ENCODE measurements around the gene IER2. TPM values are rescaled to one million over a fixed set of nuclear protein-coding genes. Genes with fewer than 3 reads are reported as not detected.
A peak's percentile ranks its signal among the peaks of the same experiment; 100 is the strongest.

Gene IER2
- total RNA-seq, 2 experiments from 2014 or later: 120 to 123 TPM

DNA sequence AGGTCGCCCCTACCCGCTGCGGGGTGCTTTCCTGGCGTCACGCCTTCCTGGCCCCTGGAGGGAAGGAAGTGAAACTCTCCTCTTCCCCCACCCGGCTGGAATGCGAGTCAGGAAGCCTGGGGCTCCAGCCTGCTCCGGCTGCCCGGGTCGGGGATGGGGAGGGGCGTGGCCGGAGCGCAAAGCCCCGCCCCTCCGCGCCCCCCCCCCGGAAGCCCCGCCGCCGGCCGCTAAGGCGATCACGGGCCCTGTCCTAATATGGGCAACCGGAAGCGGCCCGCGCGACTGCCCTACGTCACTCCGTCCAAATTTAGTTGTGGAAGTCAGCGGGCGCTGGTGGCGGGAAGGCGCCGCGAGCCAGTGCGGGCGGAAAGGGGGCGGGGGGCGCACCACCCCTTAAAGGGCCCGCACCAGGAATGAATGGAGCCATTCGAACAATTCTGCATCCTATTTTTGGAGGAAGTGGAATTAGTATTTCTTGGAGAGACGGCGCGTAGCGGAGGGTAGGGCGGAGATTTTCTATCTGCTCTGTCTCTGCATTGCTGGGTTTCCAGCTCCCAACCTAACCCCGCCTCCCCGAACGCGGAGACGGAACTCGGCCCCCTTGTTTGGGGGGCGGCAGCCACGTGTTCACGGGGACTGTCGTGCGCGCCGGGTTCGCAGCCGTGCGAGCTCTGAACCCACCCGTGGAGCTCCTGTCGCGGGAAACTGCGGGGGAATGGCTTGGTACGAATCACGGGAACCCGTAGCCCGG is 1.6 kb downstream of the IER2 start:
- intact Hi-C loops (cut with micrococcal nuclease): loop anchor here (1.0 to 5.0 kb wide), 10 partner anchors 15 to 1231 kb away; partner anchors contain the start of genes ADGRE5, CALR, NACC1 and TRIR
- CTCF ChIA-PET: interaction anchor here (0.5 to 1.6 kb wide), 7 partner anchors 13 to 101 kb away, joined by 3 to 6 read pairs (median 3); no protein-coding TSS in a partner anchor
- no peaks in the 10 kb centered on the region for H3K27me3 Mint-ChIP-seq (ENCODE audit: low read depth)
- DNase-seq: peak; percentile 98
- peaks cover 31% of the 10 kb centered on the region for H3K36me3 Mint-ChIP-seq (ENCODE audit: low read depth)
- peak overlapping the region; percentile 100 for H3K27ac Mint-ChIP-seq
- no peaks in the 10 kb centered on the region for H3K9me3 Mint-ChIP-seq
- peaks cover 26% of the 10 kb centered on the region for H3K4me1 Mint-ChIP-seq (ENCODE audit: low read depth)
- H3K4me3 Mint-ChIP-seq: peak overlapping the region; percentile 99

DNA sequence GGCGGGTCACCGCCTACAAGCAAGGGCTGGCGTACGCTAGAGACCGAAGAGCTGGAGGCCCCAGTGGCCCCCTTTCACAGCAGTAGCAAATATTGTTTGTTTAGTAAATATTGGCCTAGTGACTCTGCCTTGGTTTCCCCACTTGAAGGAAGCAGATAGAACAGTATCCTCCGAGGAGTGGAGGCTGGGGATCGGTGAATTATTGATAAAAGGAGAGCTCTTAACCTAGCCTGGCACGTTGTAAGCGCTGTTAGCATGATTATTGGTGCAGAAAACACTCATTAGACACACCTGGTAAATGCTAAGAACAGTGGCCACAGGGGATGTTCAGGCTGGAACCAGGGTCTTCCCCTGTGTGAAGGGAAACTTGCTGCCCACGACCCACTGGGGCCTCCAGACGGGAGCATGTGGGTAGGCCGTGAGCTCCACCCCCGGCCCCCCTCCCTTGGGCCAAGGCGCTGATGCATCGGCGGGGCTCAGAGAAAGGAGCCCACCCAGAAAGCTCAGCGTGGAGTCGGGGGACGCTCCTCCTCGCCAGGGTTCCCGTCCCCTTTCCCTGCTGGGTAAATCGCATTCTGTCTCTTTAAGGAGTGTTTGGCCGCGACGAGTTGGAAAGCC is 2.3 kb downstream of the IER2 start:
- peak overlapping the region; percentile 100 for H3K27ac Mint-ChIP-seq
- CTCF ChIA-PET: interaction anchor here (0.5 to 1.6 kb wide), 7 partner anchors 13 to 100 kb away, joined by 3 to 6 read pairs (median 3); no protein-coding TSS in a partner anchor
- no peak for DNase-seq
- H3K9me3 Mint-ChIP-seq: no peaks in the 10 kb centered on the region
- H3K4me3 Mint-ChIP-seq: peak overlapping the region; percentile 99
- H3K27me3 Mint-ChIP-seq (ENCODE audit: low read depth): no peaks in the 10 kb centered on the region
- intact Hi-C loops (cut with micrococcal nuclease): loop anchor here (5.0 kb wide), 5 partner anchors 140 to 1230 kb away; partner anchors contain the start of genes ADGRE5 and TRIR
- peaks cover 29% of the 10 kb centered on the region for H3K4me1 Mint-ChIP-seq (ENCODE audit: low read depth)
- H3K36me3 Mint-ChIP-seq (ENCODE audit: low read depth): peaks cover 31% of the 10 kb centered on the region

- CTCF ChIA-PET: interaction anchor here (1.1 to 1.6 kb wide), 5 partner anchors 14 to 53 kb away, joined by 3 to 6 read pairs (median 3); no protein-coding TSS in a partner anchor
- H3K27me3 Mint-ChIP-seq (ENCODE audit: low read depth): no peaks in the 10 kb centered on the region
- intact Hi-C loops (cut with micrococcal nuclease): loop anchor here (5.0 kb wide), 5 partner anchors 141 to 1229 kb away; partner anchors contain the start of genes ADGRE5 and TRIR
- peak overlapping the region; percentile 99 for H3K4me3 Mint-ChIP-seq
- H3K36me3 Mint-ChIP-seq (ENCODE audit: low read depth): peaks cover 31% of the 10 kb centered on the region
- no peaks in the 10 kb centered on the region for H3K9me3 Mint-ChIP-seq
- peak; percentile 95 for DNase-seq
- peaks cover 35% of the 10 kb centered on the region for H3K4me1 Mint-ChIP-seq (ENCODE audit: low read depth)
- peak overlapping the region; percentile 100 for H3K27ac Mint-ChIP-seq
These were observed 2.9 kb downstream of the IER2 start for GRCh38 chr19:13152974-13153568.

GRCh38 chr19:13153569-13154240 is 3.5 kb downstream of the IER2 start:
- H3K36me3 Mint-ChIP-seq (ENCODE audit: low read depth): peaks cover 30% of the 10 kb centered on the region
- CTCF ChIA-PET: no interaction called here
- peak overlapping the region; percentile 99 for H3K4me3 Mint-ChIP-seq
- H3K27ac Mint-ChIP-seq: peak overlapping the region; percentile 100
- H3K4me1 Mint-ChIP-seq (ENCODE audit: low read depth): peaks cover 38% of the 10 kb centered on the region
- intact Hi-C loops (cut with micrococcal nuclease): loop anchor here (2.0 to 5.0 kb wide), 6 partner anchors 141 to 1229 kb away; partner anchors contain the start of genes ADGRE5 and TRIR
- H3K27me3 Mint-ChIP-seq (ENCODE audit: low read depth): no peaks in the 10 kb centered on the region
- DNase-seq: no peak
- no peaks in the 10 kb centered on the region for H3K9me3 Mint-ChIP-seq

DNA sequence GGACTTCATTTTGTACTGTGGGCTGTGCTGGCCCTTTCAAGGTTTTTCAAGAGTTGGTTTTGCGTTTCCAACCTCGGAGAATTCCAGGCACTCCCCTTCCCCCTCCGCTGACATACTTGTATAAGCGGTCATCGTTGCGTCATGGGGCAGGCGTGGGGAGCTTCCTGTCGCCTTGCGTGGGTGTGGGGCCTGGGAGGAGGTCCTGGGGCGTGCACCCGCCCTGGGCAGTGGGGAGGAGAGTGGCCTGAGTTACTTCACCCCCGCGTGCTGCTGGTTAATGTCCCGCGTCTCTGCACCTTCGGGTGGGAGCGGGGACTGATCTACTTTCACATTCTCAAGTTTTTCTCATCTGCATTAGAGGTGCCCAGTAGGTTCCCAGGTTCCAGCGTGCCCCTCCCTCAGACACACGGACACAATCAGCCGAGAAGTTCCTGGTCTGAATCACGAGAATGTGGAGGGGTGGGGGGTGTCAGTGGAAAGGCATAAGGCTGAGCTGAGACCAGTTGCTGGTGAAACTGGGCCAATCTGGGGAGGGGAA is 4.1 kb downstream of the IER2 start:
- peak overlapping the region; percentile 100 for H3K27ac Mint-ChIP-seq
- no peaks in the 10 kb centered on the region for H3K27me3 Mint-ChIP-seq (ENCODE audit: low read depth)
- peak; percentile 84 for DNase-seq
- H3K9me3 Mint-ChIP-seq: no peaks in the 10 kb centered on the region
- peaks cover 30% of the 10 kb centered on the region for H3K36me3 Mint-ChIP-seq (ENCODE audit: low read depth)
- H3K4me1 Mint-ChIP-seq (ENCODE audit: low read depth): peaks cover 35% of the 10 kb centered on the region
- peak overlapping the region; percentile 99 for H3K4me3 Mint-ChIP-seq
- intact Hi-C loops (cut with micrococcal nuclease): loop anchor here (2.0 to 5.0 kb wide), 6 partner anchors 142 to 1228 kb away; partner anchors contain the start of genes ADGRE5 and TRIR
- CTCF ChIA-PET: interaction anchor here (1.0 to 1.3 kb wide), 3 partner anchors 9 to 189 kb away, joined by 3 to 7 read pairs (median 3); no protein-coding TSS in a partner anchor

DNA sequence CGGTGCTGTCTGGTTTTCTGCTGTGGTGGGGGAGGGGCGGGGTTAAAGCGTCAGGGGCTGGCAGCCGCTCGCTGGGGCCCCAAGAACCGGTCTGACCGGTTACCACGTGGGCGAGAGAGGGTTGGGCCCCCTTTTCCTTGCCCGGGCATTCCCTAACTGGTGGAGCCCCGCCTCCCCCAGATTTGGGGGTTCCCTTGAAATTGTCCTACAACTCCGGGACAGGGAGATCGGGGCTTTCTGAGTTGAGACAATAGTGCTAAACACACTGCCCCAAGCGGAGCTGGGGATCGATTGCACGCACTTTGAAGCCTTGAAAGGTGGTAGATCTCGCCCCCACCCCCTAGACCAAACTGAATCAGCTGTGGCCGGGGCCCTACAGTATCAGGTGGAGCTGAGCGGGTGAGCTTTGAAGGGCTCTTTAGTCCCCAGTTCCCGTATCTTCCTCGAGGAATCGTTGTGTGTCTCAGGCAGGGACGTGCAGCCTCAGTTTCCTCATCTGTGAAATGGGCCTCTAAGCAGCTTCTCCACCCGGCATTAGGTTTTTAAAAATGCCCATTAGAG is 4.8 kb downstream of the IER2 start:
- H3K9me3 Mint-ChIP-seq: no peaks in the 10 kb centered on the region
- no peaks in the 10 kb centered on the region for H3K27me3 Mint-ChIP-seq (ENCODE audit: low read depth)
- peak overlapping the region; percentile 99 for H3K4me3 Mint-ChIP-seq
- peak; percentile 95 for DNase-seq
- CTCF ChIA-PET: interaction anchor here (0.9 to 1.4 kb wide), 9 partner anchors 9 to 189 kb away, joined by 3 to 7 read pairs (median 4); no protein-coding TSS in a partner anchor
- H3K27ac Mint-ChIP-seq: peak overlapping the region; percentile 100
- peaks cover 34% of the 10 kb centered on the region for H3K4me1 Mint-ChIP-seq (ENCODE audit: low read depth)
- intact Hi-C loops (cut with micrococcal nuclease): loop anchor here (1.0 to 5.0 kb wide), 10 partner anchors 8 to 1227 kb away; partner anchors contain the start of genes ADGRE5 and TRIR
- H3K36me3 Mint-ChIP-seq (ENCODE audit: low read depth): peaks cover 30% of the 10 kb centered on the region

DNA sequence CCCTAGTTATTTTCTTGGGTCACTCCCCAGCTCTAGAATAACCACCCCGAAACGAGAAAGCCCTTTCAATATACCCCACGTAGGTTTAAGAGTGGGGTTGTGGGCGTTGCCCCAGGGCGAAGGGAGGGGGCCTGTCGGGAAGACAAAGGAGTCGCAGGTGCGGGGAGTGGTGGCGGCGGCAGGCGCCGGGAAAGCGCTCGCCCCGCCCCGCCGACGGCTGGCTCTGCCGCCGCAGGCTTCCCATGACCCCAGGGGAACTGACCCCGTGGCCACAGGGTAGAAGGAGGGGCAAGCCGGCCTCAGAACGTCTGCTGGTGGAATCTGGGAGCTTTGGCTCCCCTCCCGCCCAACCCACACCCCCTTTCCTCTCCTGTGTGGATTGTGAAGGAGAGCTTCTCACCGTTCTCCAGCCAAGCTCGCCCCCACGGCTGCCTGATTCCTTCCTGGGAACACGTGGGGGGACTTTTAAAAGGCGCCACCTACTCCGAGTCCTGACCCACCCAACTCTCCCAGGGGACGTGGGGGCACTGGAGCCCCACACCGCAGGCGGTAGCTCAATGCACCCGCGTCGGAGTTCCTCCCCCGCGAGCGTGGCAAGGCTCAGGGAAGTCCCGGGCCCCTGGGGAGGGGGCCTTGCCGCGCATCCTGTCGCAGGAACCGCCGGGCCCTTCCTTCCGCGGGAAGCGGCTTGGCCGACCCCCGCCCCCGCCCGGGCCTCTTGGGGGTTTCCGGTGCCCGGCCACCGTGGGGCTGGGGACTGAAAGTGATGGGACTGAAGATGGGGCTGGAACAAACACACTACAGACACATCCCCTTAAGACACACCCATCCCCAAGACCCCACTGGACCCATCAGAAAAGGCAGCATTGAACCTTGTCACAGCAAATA is 5.5 kb downstream of the IER2 start:
- intact Hi-C loops (cut with micrococcal nuclease): loop anchor here (1.0 to 5.0 kb wide), 9 partner anchors 8 to 847 kb away; partner anchors contain the start of gene JUNB
- no peaks in the 10 kb centered on the region for H3K9me3 Mint-ChIP-seq
- H3K4me3 Mint-ChIP-seq: peak overlapping the region; percentile 99
- no peaks in the 10 kb centered on the region for H3K27me3 Mint-ChIP-seq (ENCODE audit: low read depth)
- H3K36me3 Mint-ChIP-seq (ENCODE audit: low read depth): peaks cover 29% of the 10 kb centered on the region
- DNase-seq: peak; percentile 86
- CTCF ChIA-PET: interaction anchor here (0.7 to 1.4 kb wide), 11 partner anchors 8 to 190 kb away, joined by 3 to 7 read pairs (median 3); no protein-coding TSS in a partner anchor
- peak overlapping the region; percentile 100 for H3K27ac Mint-ChIP-seq
- peaks cover 40% of the 10 kb centered on the region for H3K4me1 Mint-ChIP-seq (ENCODE audit: low read depth)

DNA sequence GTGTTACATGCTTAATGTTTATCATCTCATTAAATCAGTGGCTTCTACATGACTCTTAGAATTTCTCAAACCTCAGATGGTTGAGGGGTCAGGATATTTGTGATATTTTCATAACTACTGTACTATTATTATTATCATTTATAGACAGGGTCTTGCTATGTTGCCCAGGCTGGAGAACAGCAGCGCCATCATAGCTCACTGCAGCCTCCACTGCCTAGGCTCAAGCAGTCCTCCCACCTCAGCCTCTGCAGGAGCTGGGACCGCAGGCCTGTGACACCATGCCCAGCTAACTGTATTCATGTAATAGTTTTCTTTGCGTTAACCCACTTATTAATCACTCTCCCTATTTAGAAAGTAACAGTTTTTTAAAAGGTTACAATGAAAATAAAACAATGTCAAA is 9.5 kb downstream of the IER2 start:
- CTCF ChIA-PET: interaction anchor here (1.8 kb wide), 1 partner anchor 36 kb away, joined by 4 read pairs; no protein-coding TSS in a partner anchor
- Mint-ChIP-seq H3K27ac (no peak overlapping the region), H3K4me1 (ENCODE audit: low read depth) (peaks cover 57% of the 10 kb centered on the region)

DNA sequence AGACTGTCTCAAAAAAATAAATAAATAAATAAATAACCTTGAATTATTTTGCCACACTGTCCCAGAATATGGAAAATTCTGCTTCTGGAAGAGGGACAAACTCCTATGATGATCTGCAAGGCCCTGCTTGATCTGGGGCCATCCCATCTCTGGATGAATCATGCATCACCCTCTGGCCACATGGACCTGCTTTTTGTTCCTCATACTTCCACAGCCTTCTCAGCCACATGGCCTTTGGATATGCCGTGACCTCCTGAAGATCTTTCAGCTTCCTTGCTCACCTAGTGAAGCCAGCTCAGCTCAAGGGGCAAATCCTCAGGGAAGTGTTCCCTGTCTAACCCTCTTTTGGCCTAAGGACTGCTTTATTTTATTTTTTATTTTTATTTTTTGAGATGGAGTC is 10.3 kb downstream of the IER2 start:
- DNase-seq: no peak
- no peak overlapping the region for H3K4me3 Mint-ChIP-seq
- intact Hi-C loops (cut with micrococcal nuclease): no loop called here
- no peaks in the 10 kb centered on the region for H3K27me3 Mint-ChIP-seq (ENCODE audit: low read depth)
- no peaks in the 10 kb centered on the region for H3K9me3 Mint-ChIP-seq
- H3K27ac Mint-ChIP-seq: peak overlapping the region; percentile 60
- CTCF ChIA-PET: interaction anchor here (1.0 kb wide), 1 partner anchor 9 kb away, joined by 3 read pairs; no protein-coding TSS in a partner anchor
- H3K36me3 Mint-ChIP-seq (ENCODE audit: low read depth): peaks cover 2% of the 10 kb centered on the region
- H3K4me1 Mint-ChIP-seq (ENCODE audit: low read depth): peaks cover 63% of the 10 kb centered on the region

More for the DNA sequence above, 9.5 kb downstream of the IER2 start:
- intact Hi-C loops (cut with micrococcal nuclease): loop anchor here (5.0 kb wide), 2 partner anchors 33 to 843 kb away; no protein-coding TSS in a partner anchor
- peaks cover 9% of the 10 kb centered on the region for H3K36me3 Mint-ChIP-seq (ENCODE audit: low read depth)
- H3K27me3 Mint-ChIP-seq (ENCODE audit: low read depth): no peaks in the 10 kb centered on the region
- no peaks in the 10 kb centered on the region for H3K9me3 Mint-ChIP-seq
- no peak overlapping the region for H3K4me3 Mint-ChIP-seq
- DNase-seq: no peak
